Type B pancreatic cell (in vitro differentiated cells): ENCODE results near the gene ARL3. TPM values are rescaled to one million over a fixed set of nuclear protein-coding genes. Genes with fewer than 3 reads are reported as not detected.

ENCODE experiments used
- DNase-seq: peaks from one replicate; pipeline ENCODE4 v3.0.0; 2021; ENCODE audit warnings: mixed read lengths; ENCODE audit not compliant: unreplicated experiment; ENCODE audit errors: extremely low spot score
- H3K27ac Mint-ChIP-seq: 2 replicates; pipeline ENCODE4 v1.8.0; 2021; ENCODE audit warnings: mild to moderate bottlenecking, mixed read lengths
- H3K27me3 Mint-ChIP-seq: 2 replicates; pipeline ENCODE4 v1.8.0; 2021; ENCODE audit warnings: mixed read lengths
- H3K36me3 Mint-ChIP-seq: 2 replicates; pipeline ENCODE4 v1.8.0; 2021; ENCODE audit warnings: mixed read lengths
- H3K4me1 Mint-ChIP-seq: one replicate; pipeline ENCODE4 v1.8.0; 2021; ENCODE audit warnings: mixed read lengths; ENCODE audit not compliant: unreplicated experiment
- H3K4me3 Mint-ChIP-seq: 2 replicates; pipeline ENCODE4 v1.8.0; 2021; ENCODE audit warnings: mild to moderate bottlenecking, mixed read lengths
- H3K9me3 Mint-ChIP-seq: 2 replicates; pipeline ENCODE4 v1.8.0; 2021; ENCODE audit warnings: mixed read lengths
- total RNA-seq: library from RNA; stranded (reverse); gene quantifications from 2 replicates; pipeline ENCODE4 v1.2.1, GENCODE V29; 2021; ENCODE audit warnings: low replicate concordance
- TF ChIP-seq, protein P1 (sequence below): fragments of 200-600 bp; sonication (generic); conservative IDR thresholded peaks from 2 replicates; pipeline ENCODE4 v1.5.0; 2021; ENCODE audit warnings: antibody characterized with exemption, mild to moderate bottlenecking

ARL3 gene
- total RNA-seq, 1 donor from 2014 or later, result 15.8 TPM

DNA sequence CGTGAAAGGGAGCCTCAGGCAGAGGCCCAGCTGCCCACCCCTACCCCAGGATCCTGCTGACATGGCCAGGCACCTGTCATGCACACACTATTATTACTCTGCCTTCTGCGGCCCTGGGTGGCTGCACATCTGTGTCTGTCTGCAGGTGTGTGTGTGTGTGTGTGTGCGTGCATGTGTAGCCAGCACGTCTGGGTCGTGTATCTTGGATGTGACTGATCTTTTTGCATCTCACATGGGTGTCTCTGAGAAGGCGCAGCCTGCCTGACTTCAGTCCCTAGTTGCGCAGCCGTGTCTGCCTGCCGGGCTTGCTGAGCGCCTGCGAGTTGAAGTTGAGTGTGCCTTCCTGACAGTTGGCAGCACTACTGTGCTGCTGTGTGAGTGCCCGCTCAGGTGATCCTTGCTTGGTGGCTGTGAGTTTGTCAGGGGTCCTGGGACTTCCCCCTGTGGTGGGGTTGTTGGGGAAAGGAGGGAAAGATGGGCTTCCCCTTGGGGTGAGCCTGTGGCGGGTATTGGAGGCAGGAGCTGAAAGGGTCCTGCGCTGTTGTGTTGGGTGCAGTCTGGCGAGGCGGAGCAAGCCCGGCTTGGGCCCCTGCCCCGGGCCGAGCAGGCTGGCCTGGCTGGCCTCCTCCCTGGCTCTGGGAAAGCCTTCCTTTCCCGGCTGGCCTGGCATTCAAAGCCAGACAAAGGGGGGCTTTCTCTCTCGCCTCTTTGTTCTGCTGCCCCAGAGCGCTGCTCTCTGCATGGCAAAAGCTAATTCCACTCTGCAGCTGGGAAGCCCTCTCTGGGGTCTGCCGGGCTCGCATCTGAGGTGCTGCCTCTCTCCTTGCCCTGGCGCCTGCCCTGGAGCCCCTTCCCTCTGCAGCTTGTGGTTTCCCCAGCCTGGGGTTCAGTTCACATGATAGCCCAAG is 65.1 kb downstream of the ARL3 start:
- Mint-ChIP-seq H3K27ac (peak overlapping the region; percentile 30), H3K4me1 (peaks cover 21% of the 10 kb centered on the region), H3K9me3 (no peaks in the 10 kb centered on the region), H3K36me3 (peaks cover 8% of the 10 kb centered on the region), H3K27me3 (no peaks in the 10 kb centered on the region), H3K4me3 (peak overlapping the region; percentile 100)
- TF ChIP-seq, protein P1, sequence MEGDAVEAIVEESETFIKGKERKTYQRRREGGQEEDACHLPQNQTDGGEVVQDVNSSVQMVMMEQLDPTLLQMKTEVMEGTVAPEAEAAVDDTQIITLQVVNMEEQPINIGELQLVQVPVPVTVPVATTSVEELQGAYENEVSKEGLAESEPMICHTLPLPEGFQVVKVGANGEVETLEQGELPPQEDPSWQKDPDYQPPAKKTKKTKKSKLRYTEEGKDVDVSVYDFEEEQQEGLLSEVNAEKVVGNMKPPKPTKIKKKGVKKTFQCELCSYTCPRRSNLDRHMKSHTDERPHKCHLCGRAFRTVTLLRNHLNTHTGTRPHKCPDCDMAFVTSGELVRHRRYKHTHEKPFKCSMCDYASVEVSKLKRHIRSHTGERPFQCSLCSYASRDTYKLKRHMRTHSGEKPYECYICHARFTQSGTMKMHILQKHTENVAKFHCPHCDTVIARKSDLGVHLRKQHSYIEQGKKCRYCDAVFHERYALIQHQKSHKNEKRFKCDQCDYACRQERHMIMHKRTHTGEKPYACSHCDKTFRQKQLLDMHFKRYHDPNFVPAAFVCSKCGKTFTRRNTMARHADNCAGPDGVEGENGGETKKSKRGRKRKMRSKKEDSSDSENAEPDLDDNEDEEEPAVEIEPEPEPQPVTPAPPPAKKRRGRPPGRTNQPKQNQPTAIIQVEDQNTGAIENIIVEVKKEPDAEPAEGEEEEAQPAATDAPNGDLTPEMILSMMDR, result no peak
- DNase-seq, result no peak

DNA sequence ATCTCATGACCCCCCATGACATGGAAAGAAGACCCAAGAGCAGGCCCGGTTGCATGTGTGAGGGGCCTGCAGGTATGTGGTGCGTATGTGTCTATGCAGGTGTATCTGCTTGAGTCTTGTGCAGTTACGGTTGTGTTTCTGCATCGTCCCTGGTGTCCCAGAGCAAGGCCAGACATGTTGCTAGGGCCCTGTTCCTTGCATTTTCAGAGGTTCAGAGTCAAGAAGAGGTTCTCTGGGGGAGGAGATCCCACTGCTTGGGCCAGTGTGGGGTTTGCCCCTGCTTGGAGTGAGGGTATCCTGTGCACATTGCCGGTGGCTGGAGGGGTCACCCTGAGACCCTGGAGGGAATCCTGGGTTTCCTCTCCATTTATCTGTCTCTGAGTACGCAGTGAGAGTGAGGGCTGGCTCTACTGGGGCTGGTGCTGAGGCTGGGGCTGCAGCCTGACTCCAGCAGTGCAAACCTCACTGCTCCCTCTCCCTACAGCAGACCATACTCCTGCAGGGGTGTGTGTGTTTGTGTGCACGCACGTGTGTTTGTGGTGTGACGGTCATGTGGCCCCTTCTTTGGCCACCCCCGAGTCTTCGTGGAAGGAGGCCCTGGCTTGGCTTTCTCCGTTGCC is 65.8 kb downstream of the ARL3 start:
- H3K9me3 Mint-ChIP-seq, result no peaks in the 10 kb centered on the region
- peak overlapping the region; percentile 100 for H3K4me3 Mint-ChIP-seq
- DNase-seq, result no peak
- H3K36me3 Mint-ChIP-seq, result peaks cover 4% of the 10 kb centered on the region
- H3K27me3 Mint-ChIP-seq, result no peaks in the 10 kb centered on the region
- peak overlapping the region; percentile 41 for H3K27ac Mint-ChIP-seq
- H3K4me1 Mint-ChIP-seq, result peaks cover 21% of the 10 kb centered on the region
- TF ChIP-seq, protein P1, result no peak

DNA sequence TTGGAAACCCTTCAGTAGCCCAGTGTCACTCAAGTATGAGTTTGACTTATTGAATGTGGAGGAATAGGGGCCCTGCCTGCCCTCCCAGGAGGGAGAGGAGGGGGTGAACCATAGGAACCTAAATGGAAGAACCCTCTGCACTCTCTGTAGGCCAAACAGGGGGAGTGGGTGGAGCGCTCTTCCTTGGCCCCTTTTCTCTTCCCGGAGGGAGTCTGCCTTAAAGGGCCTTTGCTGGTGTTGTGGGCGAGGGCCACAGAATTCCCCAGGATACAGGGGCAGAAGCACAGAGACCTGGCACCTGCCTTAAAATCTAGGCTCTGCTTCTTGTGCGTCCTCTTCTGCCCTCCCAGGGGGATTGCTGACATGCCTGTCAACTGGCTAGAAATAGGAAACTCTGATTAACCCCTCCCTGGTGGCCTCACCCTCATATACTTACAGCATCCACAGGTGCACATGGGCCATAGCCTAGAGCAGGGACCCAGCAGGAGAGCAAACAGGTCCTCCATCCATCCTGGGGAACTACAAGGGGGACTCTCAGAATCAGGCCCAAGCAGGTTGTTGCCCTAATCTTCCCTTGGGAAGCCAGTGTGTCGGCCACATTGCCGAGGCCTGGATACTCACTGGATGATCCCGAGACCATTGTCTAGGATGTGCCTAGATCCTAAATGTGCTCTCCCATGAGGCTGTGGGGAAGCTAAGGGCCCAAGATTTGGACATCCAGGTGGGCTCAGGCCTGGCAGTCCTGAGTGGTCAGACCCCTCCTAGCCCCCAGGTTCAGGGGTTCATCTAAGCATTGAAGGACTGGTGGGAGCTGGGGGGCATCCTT is 66.5 kb downstream of the ARL3 start:
- H3K27me3 Mint-ChIP-seq, result no peaks in the 10 kb centered on the region
- H3K27ac Mint-ChIP-seq, result peak overlapping the region; percentile 98
- H3K9me3 Mint-ChIP-seq, result no peaks in the 10 kb centered on the region
- H3K4me3 Mint-ChIP-seq, result peak overlapping the region; percentile 100
- TF ChIP-seq, protein P1, result no peak
- no peaks in the 10 kb centered on the region for H3K36me3 Mint-ChIP-seq
- H3K4me1 Mint-ChIP-seq, result peaks cover 18% of the 10 kb centered on the region
- no peak for DNase-seq

DNA sequence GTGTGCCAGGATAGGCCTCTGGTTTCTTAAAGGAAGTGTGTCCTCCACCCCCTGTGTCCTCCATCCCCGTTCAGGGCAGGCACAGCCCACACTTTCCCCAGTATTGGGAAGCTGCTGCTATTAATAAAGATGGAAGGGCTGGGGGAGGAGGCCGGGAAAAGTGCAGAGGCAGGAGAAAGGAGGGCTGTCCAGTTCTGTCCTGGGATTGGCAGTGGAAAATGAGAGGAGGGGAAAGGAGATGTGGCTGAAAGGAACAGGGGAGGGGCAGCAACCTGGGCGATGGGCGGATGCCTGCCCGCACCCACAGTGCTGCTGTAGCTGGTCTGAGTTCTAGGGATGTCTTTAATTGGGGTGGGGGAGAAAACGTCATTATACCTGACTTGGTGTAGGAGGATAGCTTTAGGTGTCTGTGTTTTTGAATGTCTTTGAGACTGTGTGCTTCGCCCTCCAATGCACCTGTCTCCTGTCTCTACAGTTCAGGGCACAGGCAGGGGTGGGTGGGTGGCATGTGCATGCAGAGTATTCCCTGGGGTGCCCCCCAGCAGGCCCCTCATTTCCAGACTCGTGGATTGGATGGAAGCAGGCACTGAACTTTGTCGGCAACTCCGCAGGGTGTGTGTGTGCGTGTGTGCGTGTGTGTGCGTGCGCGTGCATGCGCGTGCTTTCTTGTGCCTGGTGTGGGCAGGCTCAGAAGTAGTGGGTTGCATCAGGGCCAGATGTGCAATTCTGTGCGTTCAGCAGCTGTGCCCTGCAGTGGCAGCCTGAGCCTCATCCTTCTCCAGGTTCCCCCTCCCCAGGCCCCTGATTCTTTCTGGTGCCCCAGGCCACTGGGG is 67.4 kb downstream of the ARL3 start:
- peak overlapping the region; percentile 100 for H3K4me3 Mint-ChIP-seq
- no peaks in the 10 kb centered on the region for H3K9me3 Mint-ChIP-seq
- H3K4me1 Mint-ChIP-seq, result peaks cover 19% of the 10 kb centered on the region
- H3K27me3 Mint-ChIP-seq, result no peaks in the 10 kb centered on the region
- TF ChIP-seq, protein P1, result no peak
- peak overlapping the region; percentile 98 for H3K27ac Mint-ChIP-seq
- no peak for DNase-seq
- H3K36me3 Mint-ChIP-seq, result no peaks in the 10 kb centered on the region
